Uterus (tissue), 2 donors: ENCODE results near the gene IKBKG.

ENCODE experiments used
- CTCF ChIP-seq, 4 experiments: fragments of 200-600 bp in 2 of 4; fragments of 450-650 bp in 2 of 4; sonication (generic) in 2 of 4; IDR thresholded peaks; one replicate each; pipeline ENCODE4 v1.5.1; 2016 to 2019; ENCODE audit warnings: antibody characterized with exemption in 4 of 4, mild to moderate bottlenecking in 2 of 4, moderate library complexity in 1 of 4
- POLR2A ChIP-seq, 2 donors: fragments of 450-650 bp; IDR thresholded peaks; one replicate each; pipeline ENCODE4 v1.6.1; 2016; ENCODE audit warnings: antibody characterized with exemption in 2 of 2, mild to moderate bottlenecking in 1 of 2, moderate library complexity in 1 of 2

GRCh38 chrX:154513716-154514115 lies 33.7 kb upstream of the IKBKG start:
- no peak for TF ChIP-seq CTCF (IDR thresholded peaks at IDR 0.05)
- TF ChIP-seq POLR2A (IDR thresholded peaks at IDR 0.05) = no peak
